Measurements from ENCODE around the gene RELN.

The RELN gene

DNA sequence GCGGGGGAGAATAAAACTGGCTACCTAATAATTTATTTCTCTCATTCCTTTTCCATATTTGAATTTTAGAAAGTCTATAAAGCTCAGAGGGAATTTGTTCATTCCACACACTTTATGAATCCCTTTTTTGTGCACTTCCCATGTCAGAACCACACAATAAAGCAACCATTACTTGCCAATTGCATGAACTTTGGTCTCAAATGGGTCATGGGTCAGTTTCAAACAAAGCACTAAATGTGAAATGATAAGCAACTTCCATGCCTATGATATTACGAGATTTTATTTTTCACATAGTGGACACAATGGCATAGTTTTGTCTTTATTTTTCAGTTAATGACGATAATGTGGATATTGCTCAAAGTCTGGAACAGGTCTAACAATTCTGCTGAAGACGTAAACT is 18.6 kb upstream of the RELN start:
- no peak overlapping the region for H3K4me3 ChIP-seq (ENCODE audit: low read depth, low read length)

GRCh38 chr7:104007614-104008013 is 18.2 kb upstream of the RELN start:
- no peak overlapping the region for H3K4me3 ChIP-seq (ENCODE audit: low read depth, low read length)

More for the DNA sequence above, 18.6 kb upstream of the RELN start:
- no peak for TF ChIP-seq CTCF (IDR thresholded peaks at IDR 0.05; ENCODE audit: low read depth, low read length)

GRCh38 chr7:104005197-104005596 is 15.7 kb upstream of the RELN start:
- TF ChIP-seq CTCF (IDR thresholded peaks at IDR 0.05; ENCODE audit: low read depth, low read length) = no peak
- no peak overlapping the region for H3K4me3 ChIP-seq (ENCODE audit: low read depth, low read length)

More at GRCh38 chr7:104007614-104008013, 18.2 kb upstream of the RELN start:
- TF ChIP-seq CTCF (IDR thresholded peaks at IDR 0.05; ENCODE audit: low read depth, low read length) = no peak

- no peak for TF ChIP-seq CTCF (IDR thresholded peaks at IDR 0.05; ENCODE audit: low read depth, low read length)
- H3K4me3 ChIP-seq (ENCODE audit: low read depth, low read length) = no peak overlapping the region
Observed at GRCh38 chr7:103996639-103997038, 7.2 kb upstream of the RELN start.

- H3K4me3 ChIP-seq (ENCODE audit: low read depth, low read length) = no peak overlapping the region
- no peak for TF ChIP-seq CTCF (IDR thresholded peaks at IDR 0.05; ENCODE audit: low read depth, low read length)
Observed at GRCh38 chr7:103996017-103996551, 6.6 kb upstream of the RELN start.

DNA sequence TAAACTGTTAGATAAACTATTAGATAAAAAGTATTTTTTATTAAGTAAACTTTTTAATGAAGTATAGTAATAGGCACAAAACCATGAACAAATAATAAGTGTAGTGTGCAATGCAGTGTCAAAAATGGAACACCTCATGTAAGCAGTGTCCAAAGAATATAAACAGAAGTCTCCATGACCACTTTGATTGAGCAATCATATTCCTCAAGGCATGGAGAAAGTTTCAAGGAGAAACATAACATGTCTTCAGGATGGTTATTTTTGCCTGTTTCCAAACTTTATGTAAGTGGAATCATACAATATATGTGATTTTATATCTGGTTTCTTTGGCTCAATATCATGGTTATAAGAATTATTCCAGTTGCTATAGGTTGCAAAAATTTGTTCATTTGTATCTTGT is 6.1 kb upstream of the RELN start:
- H3K4me3 ChIP-seq (ENCODE audit: low read depth, low read length) = no peak overlapping the region
- TF ChIP-seq CTCF (IDR thresholded peaks at IDR 0.05; ENCODE audit: low read depth, low read length) = no peak

GRCh38 chr7:103993551-103993950 is 4.1 kb upstream of the RELN start:
- TF ChIP-seq CTCF (IDR thresholded peaks at IDR 0.05; ENCODE audit: low read depth, low read length) = no peak
- no peak overlapping the region for H3K4me3 ChIP-seq (ENCODE audit: low read depth, low read length)
